ENCODE measurements around the gene EIPR1. TPM values are rescaled to one million over a fixed set of nuclear protein-coding genes. Genes with fewer than 3 reads are reported as not detected.

The EIPR1 gene
- total and polyA plus RNA-seq, 9 donors, result 6.6 to 16.6 (median 8.9) TPM

DNA sequence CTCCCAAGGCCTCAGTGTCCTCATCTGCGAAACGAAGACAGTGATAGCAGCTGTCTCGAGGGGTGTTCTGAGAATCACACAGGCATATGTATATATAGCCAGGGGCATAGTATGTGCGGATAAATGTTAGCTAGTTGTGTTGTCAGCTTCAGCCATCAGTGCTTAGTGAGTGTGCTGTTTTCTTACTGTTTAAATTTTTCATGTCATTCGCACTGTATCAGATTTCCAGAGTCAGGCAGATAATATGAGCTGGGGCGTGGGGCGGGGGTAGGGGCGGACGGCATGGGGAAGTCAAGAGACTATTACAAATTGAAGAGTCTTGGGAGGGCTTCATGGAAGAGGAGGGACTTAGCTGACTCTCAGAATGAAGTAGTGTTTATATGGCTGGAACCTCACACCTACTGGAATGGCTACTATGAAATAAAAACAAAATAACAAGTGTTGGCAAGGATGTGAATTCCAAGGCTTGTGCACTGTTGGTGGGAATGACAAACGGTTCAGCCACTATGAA, 8.9 kb upstream of the EIPR1 start:
- 86 to 88% (median 86%) methylated on average over 10 of the region's 10 CpGs for WGBS, 3 donors
- Histone ChIP-seq H3K9me3 (no peaks in the 10 kb centered on the region), H3K4me3 (no peak overlapping the region), H3K27me3 (no peaks in the 10 kb centered on the region), H3K27ac (no peak overlapping the region), H3K36me3 (no peaks in the 10 kb centered on the region), H3K4me1 (ENCODE audit: insufficient read depth) (no peaks in the 10 kb centered on the region)
- DNase-seq, result no peak
- TF ChIP-seq, protein P1, sequence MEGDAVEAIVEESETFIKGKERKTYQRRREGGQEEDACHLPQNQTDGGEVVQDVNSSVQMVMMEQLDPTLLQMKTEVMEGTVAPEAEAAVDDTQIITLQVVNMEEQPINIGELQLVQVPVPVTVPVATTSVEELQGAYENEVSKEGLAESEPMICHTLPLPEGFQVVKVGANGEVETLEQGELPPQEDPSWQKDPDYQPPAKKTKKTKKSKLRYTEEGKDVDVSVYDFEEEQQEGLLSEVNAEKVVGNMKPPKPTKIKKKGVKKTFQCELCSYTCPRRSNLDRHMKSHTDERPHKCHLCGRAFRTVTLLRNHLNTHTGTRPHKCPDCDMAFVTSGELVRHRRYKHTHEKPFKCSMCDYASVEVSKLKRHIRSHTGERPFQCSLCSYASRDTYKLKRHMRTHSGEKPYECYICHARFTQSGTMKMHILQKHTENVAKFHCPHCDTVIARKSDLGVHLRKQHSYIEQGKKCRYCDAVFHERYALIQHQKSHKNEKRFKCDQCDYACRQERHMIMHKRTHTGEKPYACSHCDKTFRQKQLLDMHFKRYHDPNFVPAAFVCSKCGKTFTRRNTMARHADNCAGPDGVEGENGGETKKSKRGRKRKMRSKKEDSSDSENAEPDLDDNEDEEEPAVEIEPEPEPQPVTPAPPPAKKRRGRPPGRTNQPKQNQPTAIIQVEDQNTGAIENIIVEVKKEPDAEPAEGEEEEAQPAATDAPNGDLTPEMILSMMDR (IDR thresholded peaks at IDR 0.05), result no peak
- TF ChIP-seq POLR2A (IDR thresholded peaks at IDR 0.05), result no peak
- no peak for TF ChIP-seq EP300 (IDR thresholded peaks at IDR 0.05)
- intact Hi-C loops (cut with DNase I), result no loop called here

DNA sequence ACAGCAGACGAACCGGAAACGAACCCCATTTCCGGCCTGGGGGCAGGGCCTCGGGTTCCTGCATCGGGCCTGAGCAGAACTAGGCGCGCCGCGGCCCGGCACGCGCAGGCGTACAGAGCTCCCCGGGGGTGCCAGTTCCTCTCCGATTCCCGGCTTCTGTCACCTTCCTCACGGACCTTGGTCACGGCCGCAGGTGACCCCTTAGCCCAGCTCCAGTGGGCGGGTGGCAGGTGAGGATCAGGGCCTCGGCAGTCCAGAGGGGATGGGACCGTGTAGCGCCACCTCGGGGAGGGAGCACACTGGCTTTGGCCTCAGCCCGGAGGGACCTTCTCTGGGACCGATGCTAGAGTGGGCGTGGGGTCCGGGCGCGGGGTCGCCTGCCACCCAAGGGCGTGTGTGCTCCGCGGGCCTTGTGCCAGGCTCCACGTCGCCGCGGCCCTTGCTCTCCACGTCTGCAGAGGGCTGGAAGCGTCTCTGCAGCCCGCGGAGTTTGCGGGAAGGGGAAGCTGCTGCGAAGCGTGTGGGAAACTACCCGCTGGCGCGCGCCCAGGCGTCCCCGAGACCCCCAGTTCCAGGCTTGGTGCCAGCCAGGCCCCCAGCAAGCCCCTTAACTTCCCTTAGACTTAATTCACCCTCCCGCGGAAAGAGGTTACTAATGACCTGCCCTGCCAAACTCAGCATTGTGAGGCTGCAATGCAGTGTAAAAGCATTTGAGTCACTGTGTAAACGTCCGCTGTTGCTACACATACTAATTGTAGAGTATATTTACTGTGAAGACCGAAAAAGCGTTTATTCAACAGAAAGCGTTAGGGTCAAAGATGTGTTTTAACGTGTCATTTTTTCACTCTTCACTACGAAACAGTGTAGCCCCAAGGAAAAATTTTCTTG, 2.3 kb upstream of the EIPR1 start, which contains the start of gene TRAPPC12:
TSS of gene TRAPPC12 (plus strand) at position 48 of the 888 bp plus-strand sequence. CDS start 7,930 bp downstream, outside the sequence.
- no peaks in the 10 kb centered on the region for H3K27me3 ChIP-seq
- peak within 1 kb of the TSS; percentile 91 for H3K4me3 ChIP-seq
- H3K4me1 ChIP-seq (ENCODE audit: insufficient read depth), result peaks cover 8% of the 10 kb centered on the region
- peak; percentile 72 for TF ChIP-seq POLR2A (IDR thresholded peaks at IDR 0.05)
- TF ChIP-seq, protein P1 (IDR thresholded peaks at IDR 0.05), result no peak
- no peaks in the 10 kb centered on the region for H3K9me3 ChIP-seq
- H3K36me3 ChIP-seq, result no peaks in the 10 kb centered on the region
- intact Hi-C loops (cut with DNase I), result no loop called here
- 0 to 1% (median 1%) methylated on average over 40 to 61 of the region's 61 CpGs for WGBS, 3 donors
- DNase-seq, result peak; percentile 86 to 92 (median 88)
- peak within 1 kb of the TSS; percentile 24 to 83 for H3K27ac ChIP-seq

DNA sequence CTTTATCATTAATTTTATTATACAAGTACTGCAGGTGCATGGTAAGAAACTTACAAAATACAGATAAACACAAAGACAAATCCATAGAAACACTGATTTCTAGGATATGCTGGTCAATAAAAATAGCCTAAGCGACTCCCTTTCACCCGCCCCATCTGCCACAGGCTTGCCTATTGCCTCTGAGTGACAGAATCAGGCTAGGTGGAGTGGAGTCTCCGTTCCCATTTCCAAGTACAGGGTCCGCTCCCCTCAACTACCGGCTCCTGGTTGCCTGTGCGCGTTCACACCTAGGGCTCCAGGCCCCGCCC, 1.7 kb upstream of the EIPR1 start:
- no peaks in the 10 kb centered on the region for H3K27me3 ChIP-seq
- H3K9me3 ChIP-seq, result no peaks in the 10 kb centered on the region
- H3K27ac ChIP-seq, result peak overlapping the region; percentile 24 to 62
- intact Hi-C loops (cut with DNase I), result no loop called here
- no peaks in the 10 kb centered on the region for H3K36me3 ChIP-seq
- H3K4me3 ChIP-seq, result peak overlapping the region; percentile 91
- TF ChIP-seq, protein P1 (IDR thresholded peaks at IDR 0.05), result no peak
- TF ChIP-seq EP300 (IDR thresholded peaks at IDR 0.05) (no peak), POLR2A (IDR thresholded peaks at IDR 0.05) (no peak)
- no peak for DNase-seq
- 5 to 14% (median 9%) methylated on average over 8 of the region's 8 CpGs for WGBS, 3 donors
- peaks cover 8% of the 10 kb centered on the region for H3K4me1 ChIP-seq (ENCODE audit: insufficient read depth)

DNA sequence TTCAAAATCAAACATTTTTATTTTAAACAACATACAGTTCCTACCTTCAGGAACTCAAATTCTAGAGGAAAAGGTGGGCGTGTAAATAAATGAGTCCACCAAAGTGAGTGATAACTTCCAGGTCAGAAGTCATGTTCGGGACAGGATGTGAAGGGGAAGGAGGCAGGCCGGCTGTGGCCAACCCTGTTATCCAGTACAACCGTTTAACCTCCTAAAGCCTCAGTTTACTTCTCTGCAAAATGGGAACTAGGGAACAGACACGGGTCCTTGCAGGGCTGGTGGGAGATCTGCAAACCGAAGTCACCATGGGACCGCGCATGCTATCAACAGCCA, 373 bp downstream of the EIPR1 start:
- DNase-seq, result no peak
- H3K27me3 ChIP-seq, result no peaks in the 10 kb centered on the region
- intact Hi-C loops (cut with DNase I), result no loop called here

More for the DNA sequence above, 373 bp downstream of the EIPR1 start:
- no peaks in the 10 kb centered on the region for H3K9me3 ChIP-seq
- peak overlapping the region; percentile 82 for H3K4me3 ChIP-seq
- 0 to 1% (median 1%) methylated on average over 8 of the region's 8 CpGs for WGBS, 3 donors
- H3K4me1 ChIP-seq (ENCODE audit: insufficient read depth), result peaks cover 8% of the 10 kb centered on the region
- TF ChIP-seq, protein P1 (IDR thresholded peaks at IDR 0.05), result no peak
- TF ChIP-seq POLR2A (IDR thresholded peaks at IDR 0.05) (no peak), EP300 (IDR thresholded peaks at IDR 0.05) (no peak)
- no peaks in the 10 kb centered on the region for H3K36me3 ChIP-seq
- peak overlapping the region in 1 of 2 donors; percentile 83 for H3K27ac ChIP-seq

All from ovary (tissue), 9 donors.